Glutamatergic neuron (in vitro differentiated cells): ENCODE data around the gene LHFPL6. TPM values are rescaled to one million over a fixed set of nuclear protein-coding genes. Genes with fewer than 3 reads are reported as not detected.

Source experiments
- DNase-seq: peaks from one replicate; pipeline ENCODE4 v3.0.0; 2022
- H3K27ac Mint-ChIP-seq: one replicate; pipeline ENCODE4 v1.8.0; 2020; ENCODE audit warnings: mild to moderate bottlenecking, mixed read lengths, inconsistent platforms; ENCODE audit not compliant: unreplicated experiment
- H3K27me3 Mint-ChIP-seq: one replicate; pipeline ENCODE4 v1.8.0; 2020; ENCODE audit warnings: mild to moderate bottlenecking, moderate library complexity, mixed read lengths, inconsistent platforms; ENCODE audit not compliant: unreplicated experiment
- H3K36me3 Mint-ChIP-seq: one replicate; pipeline ENCODE4 v1.8.0; 2020; ENCODE audit warnings: mild to moderate bottlenecking, mixed read lengths, inconsistent platforms; ENCODE audit not compliant: unreplicated experiment
- H3K4me1 Mint-ChIP-seq: one replicate; pipeline ENCODE4 v1.8.0; 2020; ENCODE audit warnings: mild to moderate bottlenecking, low read depth, mixed read lengths, inconsistent platforms; ENCODE audit not compliant: unreplicated experiment
- H3K4me3 Mint-ChIP-seq: one replicate; pipeline ENCODE4 v1.8.0; 2020; ENCODE audit warnings: mild to moderate bottlenecking, mixed read lengths, inconsistent platforms; ENCODE audit not compliant: unreplicated experiment
- H3K9me3 Mint-ChIP-seq: one replicate; pipeline ENCODE4 v1.8.0; 2020; ENCODE audit warnings: mild to moderate bottlenecking, moderate library complexity, mixed read lengths, inconsistent platforms; ENCODE audit not compliant: unreplicated experiment
- total RNA-seq: library from RNA; stranded (reverse); fragmentation: NEBNext Ultra II Directional; extraction: Animal tissue kit (Norgen Biotek cat#: 25700); gene quantifications from one replicate; pipeline ENCODE4 v1.2.1, GENCODE V29; 2021; ENCODE audit not compliant: unreplicated experiment
- TF ChIP-seq, protein P1 (sequence below): fragments of 200-600 bp; sonication (generic); IDR thresholded peaks from one replicate; pipeline ENCODE4 v1.5.0; 2021; ENCODE audit not compliant: partially characterized antibody, unreplicated experiment

LHFPL6 gene
- total RNA-seq, 1 donor from 2014 or later, result 1.7 TPM

DNA sequence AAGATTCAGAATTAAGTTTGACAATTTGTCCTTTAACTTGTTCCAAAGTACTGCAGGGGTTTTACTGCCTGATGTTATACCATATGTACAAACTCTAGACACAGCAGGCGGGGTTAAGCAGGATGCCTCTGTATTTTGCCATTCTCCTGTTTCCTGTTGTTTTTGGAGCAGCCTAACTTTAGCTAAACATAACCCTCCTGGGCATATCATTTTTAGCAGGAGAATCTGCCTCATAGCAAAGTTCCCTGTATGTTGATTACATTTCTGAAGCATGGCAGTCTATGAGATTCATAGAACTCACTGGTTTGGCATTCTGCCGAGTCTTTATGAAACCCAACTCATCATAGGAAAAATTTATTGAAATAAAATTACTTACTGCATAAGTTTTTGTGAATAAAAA, 5.2 kb downstream of the LHFPL6 start:
- Mint-ChIP-seq H3K4me3 (no peak overlapping the region), H3K9me3 (no peaks in the 10 kb centered on the region), H3K36me3 (no peaks in the 10 kb centered on the region), H3K27ac (no peak overlapping the region), H3K27me3 (peaks cover 5% of the 10 kb centered on the region), H3K4me1 (peaks cover 5% of the 10 kb centered on the region)
- DNase-seq, result no peak
- TF ChIP-seq, protein P1, sequence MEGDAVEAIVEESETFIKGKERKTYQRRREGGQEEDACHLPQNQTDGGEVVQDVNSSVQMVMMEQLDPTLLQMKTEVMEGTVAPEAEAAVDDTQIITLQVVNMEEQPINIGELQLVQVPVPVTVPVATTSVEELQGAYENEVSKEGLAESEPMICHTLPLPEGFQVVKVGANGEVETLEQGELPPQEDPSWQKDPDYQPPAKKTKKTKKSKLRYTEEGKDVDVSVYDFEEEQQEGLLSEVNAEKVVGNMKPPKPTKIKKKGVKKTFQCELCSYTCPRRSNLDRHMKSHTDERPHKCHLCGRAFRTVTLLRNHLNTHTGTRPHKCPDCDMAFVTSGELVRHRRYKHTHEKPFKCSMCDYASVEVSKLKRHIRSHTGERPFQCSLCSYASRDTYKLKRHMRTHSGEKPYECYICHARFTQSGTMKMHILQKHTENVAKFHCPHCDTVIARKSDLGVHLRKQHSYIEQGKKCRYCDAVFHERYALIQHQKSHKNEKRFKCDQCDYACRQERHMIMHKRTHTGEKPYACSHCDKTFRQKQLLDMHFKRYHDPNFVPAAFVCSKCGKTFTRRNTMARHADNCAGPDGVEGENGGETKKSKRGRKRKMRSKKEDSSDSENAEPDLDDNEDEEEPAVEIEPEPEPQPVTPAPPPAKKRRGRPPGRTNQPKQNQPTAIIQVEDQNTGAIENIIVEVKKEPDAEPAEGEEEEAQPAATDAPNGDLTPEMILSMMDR, result no peak

- Mint-ChIP-seq H3K36me3 (no peaks in the 10 kb centered on the region), H3K4me1 (peaks cover 2% of the 10 kb centered on the region)
Observed at GRCh38 chr13:39596685-39597084, 6.3 kb downstream of the LHFPL6 start.

GRCh38 chr13:39596176-39596575, 6.8 kb downstream of the LHFPL6 start:
- TF ChIP-seq, protein P1, result no peak
- Mint-ChIP-seq H3K36me3 (no peaks in the 10 kb centered on the region), H3K4me1 (peaks cover 2% of the 10 kb centered on the region)

More at GRCh38 chr13:39596685-39597084, 6.3 kb downstream of the LHFPL6 start:
- TF ChIP-seq, protein P1, result no peak
- Mint-ChIP-seq H3K27me3 (no peaks in the 10 kb centered on the region), H3K27ac (no peak overlapping the region), H3K9me3 (no peaks in the 10 kb centered on the region), H3K4me3 (no peak overlapping the region)
- no peak for DNase-seq

DNA sequence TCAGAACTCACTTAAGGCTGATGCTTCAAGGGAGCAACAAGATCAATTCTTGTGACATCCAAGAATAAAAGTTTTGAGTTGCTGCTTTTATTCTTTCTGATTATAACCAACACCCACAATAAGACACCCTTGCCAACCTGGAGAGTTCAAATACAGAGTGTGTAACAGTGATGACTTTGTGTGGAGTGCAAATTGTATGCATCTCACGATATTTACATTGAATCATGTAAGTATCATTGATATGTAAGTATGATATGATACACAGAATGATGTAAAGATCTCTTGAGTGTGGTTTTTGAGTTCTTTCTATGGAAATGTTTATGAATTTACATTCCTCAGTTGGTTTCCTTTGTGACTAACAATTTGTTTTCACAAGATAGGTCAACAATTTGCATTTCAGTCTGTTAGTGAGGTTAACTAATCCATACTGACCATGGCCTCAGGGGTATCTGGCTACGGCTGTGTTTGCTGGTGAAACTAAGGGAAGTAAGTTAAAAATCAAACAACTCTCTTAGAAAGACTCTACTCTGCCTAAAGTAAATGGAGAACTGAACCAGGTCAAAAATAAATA, 12.4 kb downstream of the LHFPL6 start:
- Mint-ChIP-seq H3K27ac (no peak overlapping the region), H3K9me3 (no peaks in the 10 kb centered on the region), H3K4me3 (no peak overlapping the region), H3K36me3 (no peaks in the 10 kb centered on the region), H3K27me3 (no peaks in the 10 kb centered on the region), H3K4me1 (no peaks in the 10 kb centered on the region)
- DNase-seq, result no peak
- TF ChIP-seq, protein P1, result no peak

More at GRCh38 chr13:39596176-39596575, 6.8 kb downstream of the LHFPL6 start:
- H3K4me3 Mint-ChIP-seq, result no peak overlapping the region
- H3K9me3 Mint-ChIP-seq, result no peaks in the 10 kb centered on the region
- H3K27ac Mint-ChIP-seq, result no peak overlapping the region
- DNase-seq, result no peak
- H3K27me3 Mint-ChIP-seq, result no peaks in the 10 kb centered on the region

DNA sequence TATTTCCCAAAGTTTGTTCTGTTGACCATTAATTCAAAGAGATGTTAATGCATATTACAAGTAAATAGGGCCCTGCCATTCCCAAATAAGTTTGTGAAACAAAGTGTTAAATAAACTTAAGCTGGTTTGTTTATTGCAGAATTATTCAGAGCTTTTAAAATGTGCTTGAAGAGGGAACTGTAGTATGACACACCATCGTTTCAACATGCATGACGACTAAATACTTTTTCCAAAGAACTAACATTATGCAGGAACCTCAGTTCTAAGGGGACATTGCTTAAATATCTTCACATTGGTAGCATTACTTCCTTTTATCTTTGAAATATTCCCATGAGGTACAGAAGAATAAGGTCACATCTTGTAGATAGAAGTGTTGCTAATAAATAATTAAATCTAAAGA, 14.6 kb downstream of the LHFPL6 start:
- no peak overlapping the region for H3K4me3 Mint-ChIP-seq
- no peaks in the 10 kb centered on the region for H3K9me3 Mint-ChIP-seq
- TF ChIP-seq, protein P1, result no peak
- DNase-seq, result no peak
- H3K27ac Mint-ChIP-seq, result no peak overlapping the region
- no peaks in the 10 kb centered on the region for H3K4me1 Mint-ChIP-seq
- no peaks in the 10 kb centered on the region for H3K27me3 Mint-ChIP-seq
- H3K36me3 Mint-ChIP-seq, result no peaks in the 10 kb centered on the region
